Glomerular visceral epithelial cell (primary cell): ENCODE measurements around the gene ERC2.

Experiments used
- DNase-seq: peaks from one replicate; pipeline ENCODE4 v3.0.0-alpha.2; 2016; ENCODE audit errors: extremely low spot score

Gene ERC2

DNA sequence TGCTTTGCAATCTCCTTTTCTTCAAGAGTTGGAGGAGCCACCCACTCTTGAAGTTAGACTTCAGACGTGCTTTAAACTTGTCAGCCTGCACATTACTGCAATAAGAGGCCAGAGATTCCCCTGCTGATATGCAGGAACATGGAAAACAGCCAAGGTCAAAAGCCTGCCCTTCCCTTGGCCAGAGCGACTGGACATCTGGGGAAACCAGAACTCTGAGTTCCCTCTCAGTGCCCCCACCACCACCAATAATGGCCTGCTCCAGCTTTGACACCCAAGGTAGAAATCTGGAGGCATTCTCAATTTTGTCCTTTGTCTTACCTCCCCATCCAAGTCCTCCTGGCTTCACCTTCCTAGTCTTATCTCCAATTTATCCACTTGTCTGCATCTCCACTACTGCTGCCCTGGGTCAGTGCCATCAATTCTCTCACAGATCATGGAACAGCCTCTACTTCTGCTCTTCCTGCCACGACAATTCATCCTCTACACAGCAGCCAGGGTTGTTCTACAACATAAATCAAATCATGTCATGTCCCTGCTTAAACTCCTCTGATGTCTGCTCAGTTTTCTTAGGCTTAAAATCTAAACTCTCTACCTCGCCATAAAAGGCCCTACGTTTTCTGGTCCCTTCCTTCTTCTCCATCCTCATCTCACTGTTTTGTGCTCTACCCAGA is 789.6 kb downstream of the ERC2 start:
- no peak for DNase-seq

DNA sequence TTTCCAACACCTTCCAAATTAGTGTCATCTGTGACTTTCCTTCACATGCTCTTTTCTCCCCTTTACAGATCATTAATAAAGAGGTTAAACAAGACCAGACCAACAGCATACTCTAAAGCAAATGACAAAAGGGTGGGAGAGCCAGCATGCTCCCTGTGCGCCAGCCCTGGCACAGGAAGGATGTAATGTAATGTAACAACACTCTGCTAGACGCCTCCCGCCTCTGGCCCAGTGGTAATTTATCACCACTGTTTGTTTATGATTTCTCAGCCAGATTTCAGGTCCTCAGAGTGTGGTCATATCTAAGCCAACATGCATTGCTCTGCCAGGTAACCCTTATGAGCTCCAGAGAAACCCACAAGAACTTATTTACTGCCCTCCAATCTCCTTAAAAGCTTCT is 791.6 kb downstream of the ERC2 start:
- no peak for DNase-seq

DNA sequence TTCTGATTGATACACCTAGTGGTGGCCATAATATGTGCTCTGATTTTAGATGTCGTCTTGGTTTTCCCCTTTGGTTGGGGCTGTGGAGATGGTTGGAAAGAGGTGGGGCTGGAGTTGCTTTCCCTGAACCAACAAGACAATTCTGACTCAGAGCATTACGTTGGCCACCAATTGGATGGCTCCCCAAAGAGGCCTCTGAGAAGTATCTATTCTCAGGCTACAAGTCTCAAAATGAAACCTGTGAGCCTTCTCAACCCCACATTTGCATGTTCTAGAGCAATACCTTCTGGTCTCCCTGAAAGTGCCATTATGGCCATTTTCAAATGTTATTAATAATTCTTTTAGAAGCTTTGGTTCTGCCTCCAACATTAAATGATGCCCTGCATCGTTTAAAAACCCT is 792.8 kb downstream of the ERC2 start:
- no peak for DNase-seq

DNA sequence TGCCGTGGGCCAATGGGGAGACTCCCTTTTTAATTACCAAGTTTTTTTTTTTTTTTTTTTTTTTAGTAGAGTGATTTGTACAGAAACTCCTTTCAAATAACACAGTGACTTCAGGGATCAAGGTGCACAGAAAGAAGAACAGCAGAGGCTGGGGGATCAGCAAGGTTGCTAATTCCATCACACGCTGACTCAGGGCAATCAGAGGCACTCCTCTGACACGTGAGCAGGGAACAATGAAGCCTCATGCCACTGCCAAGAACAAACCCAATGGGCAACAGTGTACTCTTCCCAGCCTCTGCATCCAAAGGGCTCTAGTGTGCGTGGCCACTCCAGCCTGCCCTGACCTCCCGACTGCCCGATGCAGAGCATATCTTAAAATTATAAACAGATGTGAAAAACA is 794.5 kb downstream of the ERC2 start:
- no peak for DNase-seq

DNA sequence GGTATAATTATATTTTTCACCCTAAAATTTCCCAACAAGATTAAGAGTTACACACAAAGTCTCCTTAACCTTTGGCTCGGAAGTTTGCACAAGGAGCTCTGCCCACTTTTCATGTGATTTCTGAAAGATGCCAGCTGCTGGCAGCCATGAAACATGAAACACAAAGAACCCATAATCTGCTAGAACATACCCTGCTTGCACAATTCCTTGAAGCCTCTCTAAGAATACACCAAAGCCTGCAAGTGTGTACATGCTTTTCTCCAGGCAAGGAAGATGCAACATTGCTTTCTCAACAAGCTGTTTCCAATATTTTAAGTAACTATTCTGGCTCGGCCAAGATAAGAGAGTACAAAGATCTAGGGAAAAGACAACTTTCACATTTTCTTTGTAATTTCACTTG is 799.1 kb downstream of the ERC2 start:
- DNase-seq, result no peak

DNA sequence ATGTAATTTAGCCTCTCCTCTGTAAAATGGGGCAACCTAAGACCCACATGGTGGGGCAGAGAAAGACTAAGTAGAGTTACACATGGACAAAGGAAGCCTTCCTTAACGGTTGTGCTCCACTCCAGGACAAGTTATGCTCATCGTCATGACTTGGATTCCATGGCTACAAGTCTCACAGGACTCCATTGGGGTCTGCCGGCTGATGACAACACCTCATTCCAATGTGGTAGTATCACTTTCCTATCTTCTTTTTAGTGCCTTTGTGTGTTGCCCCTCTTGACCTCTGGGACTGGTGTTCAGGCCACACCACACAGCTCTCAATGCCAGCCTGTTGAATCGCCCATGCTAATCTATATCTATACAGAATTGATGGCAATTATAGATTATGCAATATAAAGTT is 799.9 kb downstream of the ERC2 start:
- DNase-seq, result peak; percentile 57

DNA sequence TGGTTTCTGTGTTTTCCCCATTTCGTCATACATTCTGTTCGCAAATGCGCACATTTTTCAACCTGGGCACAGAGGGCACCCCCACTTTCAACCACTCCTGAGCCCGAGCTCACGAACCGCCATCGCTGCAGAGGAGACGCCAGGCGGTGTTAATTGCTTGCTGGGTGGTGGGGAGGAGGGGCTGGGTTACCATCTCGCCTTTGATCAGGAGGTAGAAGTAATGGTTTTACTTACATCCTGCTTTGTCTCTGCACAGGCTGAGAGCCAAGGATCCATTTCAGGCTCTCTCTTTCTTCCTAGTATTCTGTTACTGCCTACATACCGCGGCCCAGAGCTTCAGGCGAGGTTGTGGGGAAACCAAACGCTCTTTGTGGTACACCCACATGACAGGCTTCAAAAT is 803.9 kb downstream of the ERC2 start:
- no peak for DNase-seq

DNA sequence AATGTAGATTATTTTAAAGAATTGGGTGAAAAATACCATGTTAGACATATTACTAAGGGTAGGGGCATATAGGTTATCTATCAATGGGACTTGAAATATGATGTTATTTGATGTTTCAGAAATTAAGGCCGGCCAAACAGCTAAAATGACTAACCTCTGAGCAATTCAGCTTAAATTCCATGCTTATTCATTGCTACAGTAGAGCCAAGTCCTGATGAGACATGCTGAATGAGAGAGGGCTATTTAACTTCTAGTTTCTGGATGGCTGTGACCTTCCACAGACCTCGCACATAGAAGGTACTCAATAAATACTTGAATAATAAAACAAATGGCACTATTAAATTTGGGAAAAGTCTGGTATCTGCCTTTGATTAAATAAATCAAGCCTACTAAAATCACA is 805.6 kb downstream of the ERC2 start:
- peak; percentile 35 for DNase-seq

DNA sequence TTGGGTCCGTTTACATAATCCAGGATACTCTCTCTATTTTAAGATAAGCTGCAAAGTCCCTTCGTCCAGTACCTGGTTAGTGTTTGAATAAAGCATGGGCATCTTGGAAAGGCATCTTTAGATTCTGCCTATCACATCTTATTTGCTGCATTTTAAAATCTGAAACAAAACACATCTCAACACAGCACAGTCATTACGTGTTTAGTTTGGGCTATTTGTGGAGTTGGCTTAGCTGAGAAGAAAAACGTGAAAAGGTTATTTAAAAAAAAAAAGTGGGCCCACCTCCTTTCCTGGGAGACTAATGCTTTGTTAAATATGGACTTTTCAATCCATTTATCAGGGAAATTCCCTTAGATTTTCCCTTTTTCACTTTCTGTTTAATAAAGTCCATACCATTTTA is 806.7 kb downstream of the ERC2 start:
- no peak for DNase-seq

DNA sequence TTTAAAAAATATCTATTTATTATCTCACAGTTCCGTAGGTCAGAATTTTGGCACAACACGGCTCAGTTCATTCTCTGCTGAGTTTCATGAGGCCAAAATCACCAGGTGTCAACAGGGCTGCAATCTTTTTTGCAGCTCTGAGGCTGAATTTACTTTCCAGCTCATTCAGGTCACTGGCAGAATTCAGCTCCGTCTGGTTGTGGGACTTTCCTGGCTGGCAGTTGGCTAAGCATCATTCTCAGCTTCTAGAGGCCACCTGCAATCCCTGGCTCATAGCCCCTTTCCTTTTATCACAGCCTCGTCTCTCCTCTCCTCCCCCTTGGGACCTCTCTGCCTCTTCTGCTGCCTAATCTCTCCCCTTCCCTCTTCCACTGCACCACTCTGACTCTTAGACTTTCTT is 807.1 kb downstream of the ERC2 start:
- DNase-seq, result no peak

DNA sequence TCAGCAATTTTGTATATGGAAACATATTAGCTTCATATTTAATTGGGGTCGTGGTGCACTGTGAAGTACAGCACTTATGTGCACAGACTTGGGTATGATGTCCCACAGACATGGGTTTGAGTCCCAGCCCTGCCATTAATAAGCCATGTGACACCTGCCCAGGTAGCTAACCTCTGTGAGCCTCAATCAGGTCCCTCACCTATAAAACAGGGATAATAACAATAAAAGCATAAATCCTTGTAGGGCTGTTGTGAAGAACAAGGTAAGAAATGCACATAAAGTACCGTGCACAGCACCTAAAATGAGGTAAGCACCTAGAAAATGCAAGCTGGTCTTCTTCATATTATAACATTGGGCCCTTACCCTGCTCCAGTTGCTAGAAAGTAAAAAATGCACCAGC is 807.6 kb downstream of the ERC2 start:
- no peak for DNase-seq

DNA sequence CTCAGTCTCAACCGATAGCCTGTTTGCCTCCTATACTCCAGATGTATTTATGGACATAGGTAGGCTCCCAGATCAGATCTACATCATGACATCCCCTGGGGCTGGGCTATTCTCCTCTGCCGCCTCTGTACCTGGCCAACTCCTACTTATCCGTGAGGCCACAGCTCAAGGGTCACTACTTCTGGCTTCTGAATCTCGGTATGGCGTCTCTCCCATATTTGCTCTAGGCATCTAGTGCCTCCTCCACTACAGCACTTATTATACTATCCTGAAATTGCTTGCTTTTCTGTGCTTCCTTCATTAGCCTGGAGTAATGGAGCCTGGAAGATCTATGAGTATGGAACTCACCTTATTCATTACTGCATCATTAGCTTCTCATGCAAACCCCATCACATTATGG is 808.6 kb downstream of the ERC2 start:
- DNase-seq, result no peak

DNA sequence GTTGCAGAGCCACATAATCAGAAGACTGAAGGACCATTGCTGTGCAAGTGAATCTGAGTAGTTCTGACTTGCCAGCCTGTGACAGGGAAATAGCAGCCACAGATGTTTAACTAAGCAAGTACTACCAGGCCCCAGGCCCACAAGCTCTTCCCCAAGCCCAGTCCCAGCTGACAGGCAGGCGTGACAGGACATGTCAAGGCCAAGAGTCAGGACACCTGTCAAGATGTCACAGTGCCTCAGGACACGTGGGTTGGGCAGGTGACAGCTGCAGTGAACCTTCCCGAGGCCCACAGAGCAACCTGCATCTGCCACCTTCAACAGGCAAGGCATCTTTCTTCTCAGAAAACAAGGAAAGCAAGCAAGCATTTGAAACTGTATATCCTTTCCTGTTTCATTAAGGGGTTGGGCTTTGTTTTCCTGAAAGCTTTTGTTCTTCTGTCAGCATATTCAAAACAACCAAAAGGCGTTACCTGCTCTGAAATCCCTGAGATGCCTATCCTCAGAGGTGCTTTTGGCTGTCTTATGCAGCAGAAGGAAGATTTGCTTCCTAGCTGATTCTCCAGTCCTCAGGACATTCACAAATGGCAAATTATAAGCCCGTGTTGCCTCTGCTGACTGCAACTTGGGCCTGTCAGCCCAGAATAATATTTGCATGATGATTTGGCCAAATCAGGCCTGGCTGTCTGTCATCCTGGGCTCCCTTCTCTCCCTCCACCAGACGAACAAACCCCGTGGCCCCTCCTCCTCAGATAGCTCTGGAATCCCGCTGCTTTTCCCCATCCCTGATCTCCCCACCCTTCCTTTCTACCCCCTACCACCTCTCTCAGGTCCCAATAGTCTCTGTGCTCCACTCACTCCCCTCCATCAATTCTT is 809.3 kb downstream of the ERC2 start:
- DNase-seq, result no peak

DNA sequence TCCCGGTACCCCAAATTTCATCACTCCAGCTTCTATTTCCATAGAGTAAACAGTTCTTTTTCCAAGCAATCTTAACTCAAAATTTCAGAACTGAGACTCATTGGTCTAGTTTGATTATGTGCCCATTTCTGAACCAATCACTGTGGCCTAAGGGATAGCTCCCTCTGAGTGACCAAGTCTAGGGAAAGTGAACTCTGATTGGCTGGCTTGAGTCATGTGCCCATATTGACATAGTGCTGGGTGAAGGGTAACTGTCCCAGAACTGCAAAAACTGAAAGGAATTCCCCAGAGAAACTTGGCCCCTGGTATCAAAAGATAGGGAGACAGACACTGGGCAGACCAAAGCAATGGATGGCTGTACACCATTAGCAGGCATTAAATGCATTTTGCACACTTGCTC is 810.0 kb downstream of the ERC2 start:
- no peak for DNase-seq

DNA sequence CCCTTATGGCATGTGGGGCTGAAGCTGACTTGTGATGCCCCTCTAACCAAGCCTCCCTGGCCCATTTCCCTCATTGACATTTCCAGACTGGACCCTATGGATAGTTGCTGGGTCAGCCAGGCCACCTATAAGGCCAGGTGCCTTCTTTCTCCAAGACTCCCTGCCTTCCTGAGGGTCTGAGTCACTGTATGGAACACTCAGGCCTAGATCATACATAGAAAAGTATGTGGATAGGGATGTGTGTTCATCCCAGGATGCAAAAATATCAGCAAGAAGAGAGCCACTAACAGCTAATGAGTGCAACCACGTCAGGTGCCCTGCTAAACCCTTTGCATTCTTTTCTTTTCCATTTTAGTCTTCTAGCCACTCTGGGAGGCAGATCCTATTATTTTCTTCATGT is 812.7 kb downstream of the ERC2 start:
- no peak for DNase-seq

DNA sequence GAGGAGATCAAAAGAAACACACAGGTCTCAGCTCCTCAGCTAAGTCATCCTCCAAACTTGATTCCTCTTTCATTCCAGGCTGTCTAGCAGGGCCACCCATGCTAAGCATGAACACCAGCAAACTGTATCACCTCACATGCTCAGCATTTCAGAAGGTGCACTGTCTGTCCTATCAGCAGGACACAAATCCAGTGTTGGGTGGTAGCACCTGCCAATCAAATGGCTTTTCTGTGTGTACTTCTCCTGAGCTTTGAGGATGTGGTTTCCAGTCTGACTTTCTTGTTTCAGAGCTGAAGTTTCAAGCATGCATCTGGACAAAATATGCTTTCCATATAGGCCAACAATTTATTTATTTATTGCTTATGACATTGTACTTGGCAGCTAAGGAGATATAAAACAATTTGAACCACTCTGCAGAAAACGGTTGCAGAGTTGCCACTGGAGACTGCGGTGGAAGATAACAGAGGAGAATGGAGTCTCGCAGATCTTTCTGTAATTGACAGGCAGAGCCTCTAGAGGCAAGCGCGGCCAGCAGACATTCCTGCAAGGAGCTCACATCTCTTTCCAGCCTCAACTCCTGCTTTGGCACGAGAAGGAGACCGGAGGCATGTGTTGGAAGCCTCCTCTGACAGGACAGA is 814.0 kb downstream of the ERC2 start:
- no peak for DNase-seq

DNA sequence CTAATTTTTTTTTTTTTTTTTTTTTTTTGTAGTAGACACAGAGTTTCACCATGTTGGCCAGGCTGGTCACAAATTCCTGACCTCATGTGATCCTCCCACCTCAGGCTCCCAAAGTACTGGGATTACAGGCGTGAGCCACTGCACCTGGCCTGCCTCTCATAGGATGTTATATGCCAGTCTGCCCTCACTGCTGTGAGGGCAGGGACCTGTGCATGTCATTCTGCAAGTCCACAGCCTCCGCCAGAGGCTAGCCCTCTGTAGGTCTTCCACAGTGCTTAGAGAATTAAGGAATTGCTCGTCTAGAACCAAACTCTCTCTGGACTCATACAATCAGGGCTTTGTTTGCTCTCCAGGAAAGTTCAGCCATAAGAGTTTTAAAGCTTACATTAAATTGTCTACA is 817.3 kb downstream of the ERC2 start:
- no peak for DNase-seq

DNA sequence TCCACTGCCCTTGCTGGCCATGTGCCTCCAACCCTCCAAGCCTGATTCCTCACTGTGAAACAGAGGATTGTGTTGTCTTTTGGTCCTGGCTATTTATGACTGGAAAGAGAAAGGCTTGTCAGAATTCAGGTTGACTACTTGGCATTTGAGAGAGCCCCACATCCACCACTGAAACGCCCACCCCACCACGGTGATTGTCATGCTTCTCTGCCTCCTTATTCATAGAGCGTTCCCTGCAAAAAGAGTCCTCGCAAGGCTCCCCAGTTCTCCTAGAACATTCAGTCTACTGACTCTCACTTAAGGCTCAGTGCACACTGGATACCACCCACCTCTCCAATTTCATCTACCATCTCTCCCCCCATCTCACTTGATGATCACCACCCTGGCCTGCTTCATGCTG is 818.3 kb downstream of the ERC2 start:
- DNase-seq, result no peak

DNA sequence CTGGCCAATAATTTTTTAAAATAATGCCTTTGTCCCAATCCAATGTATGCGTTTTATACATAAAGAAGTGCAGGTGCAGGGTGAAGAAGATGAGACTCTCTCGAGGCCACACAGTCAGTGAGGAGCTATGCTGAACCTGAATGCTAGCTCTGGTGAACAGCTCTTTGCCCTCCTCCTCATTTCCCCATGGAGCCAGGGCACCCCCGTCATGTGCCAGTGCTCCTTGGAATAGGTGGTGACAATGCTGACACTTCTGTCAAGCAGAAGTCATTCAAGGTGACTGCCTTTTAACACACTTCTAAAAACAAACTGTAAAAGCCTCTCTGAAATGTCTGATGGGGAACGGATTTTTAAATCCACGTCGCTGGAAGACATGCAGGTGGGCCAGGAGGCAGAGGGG is 818.7 kb downstream of the ERC2 start:
- no peak for DNase-seq

DNA sequence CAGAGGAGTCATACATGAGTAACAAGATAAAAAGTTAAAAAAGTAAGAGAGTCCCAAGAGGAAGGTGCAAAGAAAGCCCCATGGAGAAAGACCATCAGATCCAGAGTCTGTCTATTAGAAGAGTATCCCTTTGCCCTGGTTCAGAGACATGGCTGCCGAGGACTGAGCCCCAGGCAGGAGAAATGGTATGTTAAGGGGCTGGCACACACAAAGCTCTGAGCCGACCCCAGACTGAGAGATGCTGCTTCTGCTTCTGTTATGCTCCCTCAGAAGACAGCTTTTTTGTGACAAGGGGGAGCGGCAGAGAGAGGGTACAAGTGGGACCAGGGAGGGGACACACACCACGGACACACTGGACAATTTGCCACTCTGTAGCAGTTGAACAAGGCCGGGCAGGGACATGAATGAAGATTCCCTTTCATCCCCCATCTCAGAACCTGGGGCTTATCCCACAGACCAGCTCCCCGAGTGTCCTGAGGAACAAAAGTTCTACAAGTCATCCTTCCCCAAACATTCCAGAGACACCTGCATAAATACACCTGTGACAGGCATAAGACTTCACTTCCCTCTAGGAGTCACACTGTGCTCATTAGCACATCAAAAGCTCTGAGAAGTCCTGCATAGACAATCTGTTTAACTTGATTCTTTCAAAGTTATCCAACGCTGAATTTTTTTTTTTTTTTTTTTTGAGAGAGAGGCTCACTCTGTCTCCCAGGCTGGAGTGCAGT is 819.5 kb downstream of the ERC2 start:
- DNase-seq, result no peak

DNA sequence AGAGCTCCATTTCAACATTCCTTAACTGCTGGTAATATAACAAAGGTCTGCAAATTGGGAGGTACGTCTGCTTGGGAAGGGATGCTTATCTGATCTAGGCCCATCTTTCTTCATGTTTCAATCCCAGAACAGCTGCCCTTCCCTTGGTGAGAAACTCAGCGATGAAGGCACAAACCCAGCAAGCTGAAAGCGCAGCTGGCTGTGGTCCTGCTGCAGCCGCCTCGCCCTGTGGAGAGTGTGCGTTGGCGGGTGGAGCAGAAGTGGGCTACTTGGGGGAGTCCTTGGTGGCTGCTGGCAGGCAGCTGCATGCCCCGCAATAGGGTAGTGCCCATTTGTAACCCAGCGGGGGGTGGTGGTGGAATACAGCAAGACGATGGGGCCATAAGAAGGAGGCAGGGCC is 820.6 kb downstream of the ERC2 start:
- no peak for DNase-seq

DNA sequence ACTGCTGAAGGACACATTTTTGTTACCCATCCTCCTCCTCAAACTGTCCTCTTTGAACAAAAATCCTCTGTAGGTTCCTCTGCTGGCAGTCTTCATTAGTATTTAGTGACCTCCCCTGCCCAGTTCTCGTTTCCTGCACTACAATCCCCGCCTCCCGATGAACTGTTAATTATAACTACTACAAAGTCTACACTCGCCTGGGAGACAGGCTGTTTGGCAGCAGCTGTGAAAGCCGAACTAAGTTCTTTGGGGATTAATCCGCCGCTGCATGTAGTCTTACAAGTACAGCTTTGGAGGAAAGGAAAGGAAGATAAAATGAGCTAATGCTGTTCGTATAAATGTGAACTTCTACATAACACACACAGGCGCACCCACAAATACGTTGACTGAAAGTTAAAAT is 821.2 kb downstream of the ERC2 start:
- no peak for DNase-seq
